SK-N-SH (cell line): Measurements from ENCODE around the gene LTBP1. TPM values are rescaled to one million over a fixed set of nuclear protein-coding genes. Genes with fewer than 3 reads are reported as not detected.
"Not testable (repeated sequence)": the region's sequence is repeated elsewhere in the genome, so short reads cannot be mapped to it uniquely, and the experiment has no call there.

Experiments used
- CTCF ChIA-PET: fragments of 300-600, 350-600 bp; formaldehyde crosslinking; extraction: SDS; loops from one replicate; lab custom pipeline; 2021; lab: Yijun Ruan, JAX
- POLR2A ChIA-PET: fragments of 350-600 bp; sonication (Branson Sonifier 250); formaldehyde crosslinking; extraction: SDS; loops from one replicate; lab custom pipeline; 2020; ENCODE audit warnings: antibody characterized with exemption, inconsistent platforms; lab: Yijun Ruan, JAX
- DNase-seq: peaks from one replicate; pipeline ENCODE4 v3.0.0; 2012
- H2AFZ ChIP-seq: fragments of 200-600 bp; sonication (generic); 2 replicates; pipeline ENCODE4 v1.8.1; 2016; ENCODE audit warnings: antibody characterized with exemption, mild to moderate bottlenecking, low read depth
- H3F3A ChIP-seq: fragments of 200-600 bp; sonication (generic); replicated peaks from 2 replicates; pipeline ENCODE3; 2016; ENCODE audit warnings: antibody characterized with exemption, mild to moderate bottlenecking; ENCODE audit not compliant: insufficient read depth
- H3K27ac ChIP-seq, 2 experiments: fragments of 200-500 bp in 1 of 2; fragments of 200-600 bp in 1 of 2; sonication (Bioruptor generic) in 1 of 2; sonication (generic), shearing (Covaris generic) in 1 of 2; 2 replicates each; pipeline versions ENCODE4 v1.5.1 to v1.6.1; 2014 to 2016; ENCODE audit warnings: low read depth in 2 of 2, inconsistent platforms in 1 of 2, low read length in 1 of 2, mild to moderate bottlenecking in 1 of 2, mixed read lengths in 1 of 2
- H3K27me3 ChIP-seq: fragments of 200-600 bp; sonication (generic), shearing (Covaris generic); 2 replicates; pipeline ENCODE4 v1.6.1; 2016; ENCODE audit warnings: mixed run types; ENCODE audit not compliant: insufficient read depth
- H3K36me3 ChIP-seq, 2 experiments: fragments of 200-500 bp in 1 of 2; fragments of 200-600 bp in 1 of 2; sonication (Bioruptor generic) in 1 of 2; sonication (generic) in 1 of 2; replicated peaks in 1 of 2; 2 replicates each; pipeline versions ENCODE3 to v1.5.1; 2014 to 2016; ENCODE audit warnings: low read length in 1 of 2, mild to moderate bottlenecking in 1 of 2; ENCODE audit not compliant: insufficient read depth in 2 of 2, control insufficient read depth in 1 of 2
- H3K4me1 ChIP-seq, 2 experiments: fragments of 200-500 bp in 1 of 2; fragments of 200-600 bp in 1 of 2; sonication (Bioruptor generic) in 1 of 2; sonication (generic), shearing (Covaris generic) in 1 of 2; 2 replicates each; pipeline versions ENCODE4 v1.5.1 to v1.6.1; 2014 to 2016; ENCODE audit warnings: low read depth in 1 of 2, low read length in 1 of 2, mixed run types in 1 of 2; ENCODE audit not compliant: insufficient read depth in 2 of 2, control insufficient read depth in 1 of 2
- H3K4me2 ChIP-seq: fragments of 200-600 bp; sonication (generic), shearing (Covaris generic); 2 replicates; pipeline ENCODE4 v1.6.1; 2017; ENCODE audit warnings: mixed run types
- H3K4me3 ChIP-seq, 2 experiments: fragments of 200-500 bp in 1 of 2; fragments of 200-600 bp in 1 of 2; sonication (Bioruptor generic) in 1 of 2; sonication (generic), shearing (Covaris generic) in 1 of 2; 2 replicates each; pipeline versions ENCODE4 v1.5.1 to v1.8.1; 2014 to 2016; ENCODE audit warnings: low read depth in 2 of 2, inconsistent platforms in 1 of 2, low read length in 1 of 2, mild to moderate bottlenecking in 1 of 2, mixed read lengths in 1 of 2, moderate library complexity in 1 of 2
- H3K79me2 ChIP-seq: fragments of 200-600 bp; sonication (generic); 2 replicates; pipeline ENCODE4 v1.8.1; 2017; ENCODE audit warnings: mild to moderate bottlenecking; ENCODE audit not compliant: insufficient read depth
- H3K9ac ChIP-seq: fragments of 200-600 bp; sonication (generic); 2 replicates; pipeline ENCODE4 v1.6.1; 2017; ENCODE audit warnings: mixed run types
- H3K9me2 ChIP-seq: fragments of 200-600 bp; sonication (generic); 2 replicates; pipeline ENCODE4 v1.6.1; 2017; ENCODE audit warnings: mixed run types
- H3K9me3 ChIP-seq: fragments of 200-600 bp; sonication (generic); 2 replicates; pipeline ENCODE4 v1.6.1; 2017; ENCODE audit warnings: mixed run types, mild to moderate bottlenecking, moderate library complexity
- H4K20me1 ChIP-seq: fragments of 200-600 bp; sonication (generic); 2 replicates; pipeline ENCODE4 v1.6.1; 2017; ENCODE audit warnings: mild to moderate bottlenecking, mixed run types; ENCODE audit not compliant: insufficient read depth
- CHD2 ChIP-seq: fragments of 150-350 bp; IDR thresholded peaks from 2 replicates; pipeline ENCODE4 v1.6.1; 2018; ENCODE audit warnings: low read length; ENCODE audit not compliant: partially characterized antibody
- EP300 ChIP-seq, 2 experiments: IDR thresholded peaks; 2 replicates each; pipeline versions ENCODE4 v1.4.0 to v1.6.1; 2012; ENCODE audit warnings: borderline replicate concordance in 1 of 2, low read depth in 1 of 2, low read length in 1 of 2
- GATA2 ChIP-seq: sonication (generic); formaldehyde crosslinking; IDR thresholded peaks from 2 replicates; pipeline ENCODE4 v1.5.0; 2020; ENCODE audit warnings: mild to moderate bottlenecking, missing genetic modification reagents
- IRF3 ChIP-seq: fragments of 150-350 bp; IDR thresholded peaks from 2 replicates; pipeline ENCODE4 v1.6.1; 2016; ENCODE audit warnings: mild to moderate bottlenecking, low read depth, low read length
- MXI1 ChIP-seq: IDR thresholded peaks from 2 replicates; pipeline ENCODE4 v1.6.1; 2012; ENCODE audit warnings: mild to moderate bottlenecking, low read depth, low read length, improper control_type of control experiment
- NFIC ChIP-seq: IDR thresholded peaks from 2 replicates; pipeline ENCODE4 v1.4.0; 2012; ENCODE audit warnings: borderline replicate concordance
- POLR2AphosphoS5 ChIP-seq: IDR thresholded peaks from 2 replicates; pipeline ENCODE4 v1.6.1; 2012; ENCODE audit warnings: low read depth, low read length
- REST ChIP-seq: IDR thresholded peaks from 2 replicates; pipeline ENCODE4 v1.6.1; 2012; ENCODE audit warnings: mild to moderate bottlenecking, low read depth, low read length, moderate library complexity
- SIN3A ChIP-seq: IDR thresholded peaks from 2 replicates; pipeline ENCODE4 v1.6.1; 2012; ENCODE audit warnings: low read depth, mild to moderate bottlenecking, low read length, moderate library complexity, borderline replicate concordance
- SMC3 ChIP-seq: IDR thresholded peaks from 2 replicates; pipeline ENCODE4 v1.6.1; 2012; ENCODE audit warnings: low read depth, low read length, improper control_type of control experiment
- TCF12 ChIP-seq: IDR thresholded peaks from 2 replicates; pipeline ENCODE4 v1.4.0; 2012
- TEAD4 ChIP-seq: IDR thresholded peaks from 2 replicates; pipeline ENCODE4 v1.4.0; 2012; ENCODE audit warnings: mild to moderate bottlenecking, borderline replicate concordance; ENCODE audit not compliant: insufficient read depth
- YY1 ChIP-seq: IDR thresholded peaks from 2 replicates; pipeline ENCODE4 v1.4.0; 2012; ENCODE audit warnings: low read depth, mild to moderate bottlenecking
- WGBS: methylation state at CpG from one replicate; pipeline ENCODE4 v1.1.6; 2017; ENCODE audit warnings: low lambda C conversion rate; 5-methylcytosine and 5-hydroxymethylcytosine counted together
- polyA plus RNA-seq, 3 experiments: library from polyadenylated mRNA; depleted of rRNA; stranded (reverse); fragments of >200 nt; gene quantifications; 2 replicates each; pipeline ENCODE4 v1.2.3, GENCODE V29; 2012
- TF ChIP-seq, protein P1 (sequence below): IDR thresholded peaks from 2 replicates; pipeline ENCODE4; 2012
- TF ChIP-seq, protein P2 (sequence below): fragments of 150-350 bp; IDR thresholded peaks from 2 replicates; pipeline ENCODE4 v1.6.1; 2017; ENCODE audit warnings: antibody characterized with exemption, low read length, low read depth, borderline replicate concordance

The LTBP1 gene
- polyA plus RNA-seq, 1 of the 3 experiments (the other 2 are of a cell fraction), result 467 TPM

GRCh38 chr2:33230842-33231241 lies 284.1 kb downstream of the LTBP1 start (continued):
- TF ChIP-seq IRF3 (no peak), CHD2 (no peak), POLR2AphosphoS5 (no peak), EP300 (IDR thresholded peaks at IDR 0.05; ENCODE audit: borderline replicate concordance in 1 of 2, low read depth in 1 of 2, low read length in 1 of 2) (0 out of 4 replicates have a peak, but pooled peaks of 1 of the 2 experiments have one; percentile 11), GATA2 (CRISPR knock-in tag) (no peak), REST (no peak), MXI1 (no peak), TEAD4 (no peak), SIN3A (no peak), NFIC (no peak), SMC3 (no peak), TCF12 (0 out of 2 replicates have a peak, but pooled peaks have one; percentile 11), YY1 (no peak)
- TF ChIP-seq, protein P1, sequence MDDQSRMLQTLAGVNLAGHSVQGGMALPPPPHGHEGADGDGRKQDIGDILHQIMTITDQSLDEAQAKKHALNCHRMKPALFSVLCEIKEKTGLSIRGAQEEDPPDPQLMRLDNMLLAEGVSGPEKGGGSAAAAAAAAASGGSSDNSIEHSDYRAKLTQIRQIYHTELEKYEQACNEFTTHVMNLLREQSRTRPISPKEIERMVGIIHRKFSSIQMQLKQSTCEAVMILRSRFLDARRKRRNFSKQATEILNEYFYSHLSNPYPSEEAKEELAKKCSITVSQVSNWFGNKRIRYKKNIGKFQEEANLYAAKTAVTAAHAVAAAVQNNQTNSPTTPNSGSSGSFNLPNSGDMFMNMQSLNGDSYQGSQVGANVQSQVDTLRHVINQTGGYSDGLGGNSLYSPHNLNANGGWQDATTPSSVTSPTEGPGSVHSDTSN, result peak; percentile 59; the same call in 1 of the 2 replicates
- TF ChIP-seq, protein P2, sequence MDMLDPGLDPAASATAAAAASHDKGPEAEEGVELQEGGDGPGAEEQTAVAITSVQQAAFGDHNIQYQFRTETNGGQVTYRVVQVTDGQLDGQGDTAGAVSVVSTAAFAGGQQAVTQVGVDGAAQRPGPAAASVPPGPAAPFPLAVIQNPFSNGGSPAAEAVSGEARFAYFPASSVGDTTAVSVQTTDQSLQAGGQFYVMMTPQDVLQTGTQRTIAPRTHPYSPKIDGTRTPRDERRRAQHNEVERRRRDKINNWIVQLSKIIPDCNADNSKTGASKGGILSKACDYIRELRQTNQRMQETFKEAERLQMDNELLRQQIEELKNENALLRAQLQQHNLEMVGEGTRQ, result no peak

DNA sequence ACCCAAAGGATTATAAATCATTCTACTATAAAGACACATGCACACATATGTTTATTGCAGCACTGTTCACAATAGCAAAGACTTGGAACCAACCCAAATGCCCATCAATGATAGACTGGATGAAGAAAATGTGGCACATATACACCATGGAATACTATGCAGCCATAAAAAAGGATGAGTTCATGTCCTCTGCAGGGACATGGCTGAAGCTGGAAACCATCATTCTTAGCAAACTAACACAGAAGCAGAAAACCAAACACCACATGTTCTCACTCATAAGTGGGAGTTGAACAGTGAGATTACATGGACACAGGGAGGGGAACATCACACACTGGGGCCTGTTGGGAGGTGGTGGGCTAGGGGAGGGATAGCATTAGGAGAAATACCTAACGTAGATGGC lies 288.8 kb downstream of the LTBP1 start:
- H3K9me2 ChIP-seq, H2AFZ ChIP-seq, H3K4me3 ChIP-seq, CTCF ChIA-PET, H3K27me3 ChIP-seq, DNase-seq, POLR2A ChIA-PET, H3K4me2 ChIP-seq, H3K9ac ChIP-seq, H4K20me1 ChIP-seq, H3K9me3 ChIP-seq: not testable (repeated sequence)
- 58% methylated on average over 1 of the region's 1 CpG for WGBS
- peaks cover 8 to 42% of the 10 kb centered on the region in 2 experiments for H3K36me3 ChIP-seq
- H3K4me1 ChIP-seq, result peaks cover 0 to 30% of the 10 kb centered on the region in 2 experiments; a peak in 2 of 4 replicates
- peak overlapping the region in 1 of 2 experiments; percentile 94; a peak in 2 of 4 replicates for H3K27ac ChIP-seq
- peaks cover 55% of the 10 kb centered on the region for H3F3A ChIP-seq
- peaks cover 59% of the 10 kb centered on the region for H3K79me2 ChIP-seq
